ENCODE data around the gene RAVER1. TPM values are rescaled to one million over a fixed set of nuclear protein-coding genes. Genes with fewer than 3 reads are reported as not detected.

The RAVER1 gene
- total and polyA plus RNA-seq, 2 donors (not counting 3 experiments of a cell fraction or from before 2014, with no cell fraction given) = 5.2 to 47.6 TPM

DNA sequence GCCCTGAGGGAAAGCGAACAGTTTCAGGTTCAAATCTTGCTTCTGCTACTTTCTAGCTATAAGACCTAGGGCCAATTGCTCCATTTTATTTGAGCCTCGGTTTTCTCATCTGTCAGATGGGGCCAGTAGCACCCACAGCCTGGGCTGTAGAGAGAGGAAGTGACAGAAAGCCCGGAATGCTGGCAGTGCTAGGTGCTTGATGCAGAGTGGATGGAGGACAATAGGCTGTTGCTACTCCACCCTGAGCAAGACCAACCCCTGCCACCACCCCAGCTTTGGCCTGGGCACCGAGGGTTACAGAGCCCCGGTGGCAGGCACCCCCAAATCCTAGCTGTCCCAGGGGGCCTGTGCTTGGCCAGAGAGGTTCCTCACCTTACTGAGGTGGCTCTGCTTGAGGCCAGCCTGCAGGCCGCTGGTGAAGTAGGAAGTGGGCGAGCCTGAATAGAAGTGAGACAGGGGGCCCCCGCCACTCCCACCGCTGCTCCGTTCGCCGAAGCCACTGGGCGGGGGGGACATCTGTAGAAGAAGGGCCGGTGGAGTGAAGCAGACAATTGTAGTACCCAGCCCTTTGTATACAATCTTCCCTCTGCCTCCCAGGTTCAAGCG is 15.4 kb downstream of the RAVER1 start:
- ChIA-PET CTCF (interaction anchor here (1.1 to 2.3 kb wide), 3 partner anchors 16 to 49 kb away, joined by 4 to 6 read pairs (median 4); no protein-coding TSS in a partner anchor), POLR2A (no interaction called here)
- no peaks in the 10 kb centered on the region for H4K20me1 ChIP-seq (replicated peaks; ENCODE audit: control insufficient read depth, extremely low read depth, insufficient read depth, low read length)
- H2AFZ ChIP-seq (ENCODE audit: low read depth, low read length) = no peak overlapping the region
- intact Hi-C loops (cut with micrococcal nuclease) = loop anchor here (2.0 to 5.0 kb wide), 2 partner anchors 15 to 46 kb away; partner anchors contain the start of genes ICAM1 and RAVER1
- FAIRE-seq (no peak), DNase-seq (ENCODE audit: low read depth, low spot score) (no peak)
- H3K4me2 ChIP-seq (ENCODE audit: insufficient read depth, low read length) = no peak overlapping the region
- BruUV-seq (replicated peaks) = no TSS peak
- H3K9me1 ChIP-seq (replicated peaks; ENCODE audit: control insufficient read depth, extremely low read depth, insufficient read depth, low read length) = no peaks in the 10 kb centered on the region
- no peak overlapping the region for H3K9ac ChIP-seq (replicated peaks; ENCODE audit: extremely low read depth, insufficient read depth, low read length)
- H3K79me2 ChIP-seq (ENCODE audit: control insufficient read depth, insufficient read depth, low read length) = no peaks in the 10 kb centered on the region
- no peaks in the 10 kb centered on the region for H3K4me1 ChIP-seq (ENCODE audit: control insufficient read depth, extremely low read depth, insufficient read depth, low read length)
- no peak for TF ChIP-seq POLR2A (IDR thresholded peaks at IDR 0.05; ENCODE audit: low read depth, low read length)
- no peak for TF ChIP-seq EZH2 (IDR thresholded peaks at IDR 0.05; ENCODE audit: borderline replicate concordance, low read depth, low read length, severe bottlenecking)
- TF ChIP-seq FOS (IDR thresholded peaks at IDR 0.05; ENCODE audit: borderline replicate concordance, insufficient read depth, low read length) = no peak
- no peak for TF ChIP-seq MYC (IDR thresholded peaks at IDR 0.05; ENCODE audit: low read depth, low read length)
- TF ChIP-seq GATA2 (IDR thresholded peaks at IDR 0.05; ENCODE audit: insufficient read depth, insufficient read length, low read depth, low read length) = no peak
- no peak for TF ChIP-seq CTCF (IDR thresholded peaks at IDR 0.05; ENCODE audit: extremely low read depth in 1 of 2, insufficient read depth in 1 of 2, low read depth in 1 of 2, low read length in 2 of 2)
- TF ChIP-seq MAX (IDR thresholded peaks at IDR 0.05; ENCODE audit: insufficient read depth, insufficient read length) = no peak
- no peak for TF ChIP-seq POLR2AphosphoS5 (IDR thresholded peaks at IDR 0.05; ENCODE audit: insufficient read depth, low read depth, low read length)
- TF ChIP-seq JUN (IDR thresholded peaks at IDR 0.05; ENCODE audit: borderline replicate concordance, insufficient read depth, insufficient read length, low read depth) = no peak
- H3K4me3 ChIP-seq (replicated peaks in 1 of 3; ENCODE audit: insufficient read depth in 1 of 3, low read depth in 1 of 3, low read length in 3 of 3) = no peak overlapping the region
- peaks cover 6 to 35% of the 10 kb centered on the region in 2 experiments for H3K36me3 ChIP-seq (ENCODE audit: control insufficient read depth in 2 of 2, extremely low read depth in 1 of 2, insufficient read depth in 2 of 2, low read length in 2 of 2)
- H3K9me3 ChIP-seq (replicated peaks; ENCODE audit: control insufficient read depth, insufficient read depth, low read length) = no peaks in the 10 kb centered on the region
- H3K27me3 ChIP-seq (ENCODE audit: control insufficient read depth in 2 of 2, insufficient read depth in 2 of 2, low read length in 2 of 2) = no peaks in the 10 kb centered on the region
- dilution Hi-C loops (cut with MboI; ENCODE audit: extremely low pct_ligation_motif_present, low sequenced_read_pairs) = no loop called here
- no peak overlapping the region for H3K27ac ChIP-seq (ENCODE audit: insufficient read depth, low read depth, low read length)

All from endothelial cell of umbilical vein (primary cell).